GM19324 (cell line): ENCODE measurements around the gene RNF208.

Experiments
- ATAC-seq: cut with Tn5 transposase; IDR thresholded peaks from one replicate; pipeline ENCODE4 v1.9.1; 2021; ENCODE audit warnings: mild to moderate bottlenecking, moderate library complexity; ENCODE audit not compliant: unreplicated experiment, low FRiP score

The RNF208 gene

DNA sequence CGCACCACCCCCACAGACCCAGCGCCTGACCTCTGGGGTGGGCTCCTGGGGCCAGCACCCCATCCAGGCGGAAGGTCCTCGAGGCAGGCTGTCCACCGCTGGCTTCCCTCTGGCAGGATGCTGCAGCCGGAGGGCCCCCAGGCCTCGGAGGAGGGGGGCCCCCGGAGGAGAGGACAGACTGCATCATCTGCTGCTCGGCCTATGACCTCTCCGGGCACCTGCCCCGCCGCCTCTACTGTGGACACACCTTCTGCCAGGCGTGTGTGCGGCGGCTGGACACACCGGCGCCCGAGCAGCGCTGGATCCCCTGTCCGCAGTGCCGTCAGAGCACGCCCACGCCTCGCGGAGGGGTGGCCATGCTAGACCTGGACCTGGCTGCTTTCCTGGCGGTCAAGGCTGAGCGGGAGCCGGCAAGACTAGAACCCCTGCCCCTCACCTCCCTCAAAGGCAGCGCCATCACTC lies 6.5 kb upstream of the RNF208 start:
- ATAC-seq = no peak

GRCh38 chr9:137227853-137228505 lies 5.9 kb upstream of the RNF208 start:
- ATAC-seq = no peak

DNA sequence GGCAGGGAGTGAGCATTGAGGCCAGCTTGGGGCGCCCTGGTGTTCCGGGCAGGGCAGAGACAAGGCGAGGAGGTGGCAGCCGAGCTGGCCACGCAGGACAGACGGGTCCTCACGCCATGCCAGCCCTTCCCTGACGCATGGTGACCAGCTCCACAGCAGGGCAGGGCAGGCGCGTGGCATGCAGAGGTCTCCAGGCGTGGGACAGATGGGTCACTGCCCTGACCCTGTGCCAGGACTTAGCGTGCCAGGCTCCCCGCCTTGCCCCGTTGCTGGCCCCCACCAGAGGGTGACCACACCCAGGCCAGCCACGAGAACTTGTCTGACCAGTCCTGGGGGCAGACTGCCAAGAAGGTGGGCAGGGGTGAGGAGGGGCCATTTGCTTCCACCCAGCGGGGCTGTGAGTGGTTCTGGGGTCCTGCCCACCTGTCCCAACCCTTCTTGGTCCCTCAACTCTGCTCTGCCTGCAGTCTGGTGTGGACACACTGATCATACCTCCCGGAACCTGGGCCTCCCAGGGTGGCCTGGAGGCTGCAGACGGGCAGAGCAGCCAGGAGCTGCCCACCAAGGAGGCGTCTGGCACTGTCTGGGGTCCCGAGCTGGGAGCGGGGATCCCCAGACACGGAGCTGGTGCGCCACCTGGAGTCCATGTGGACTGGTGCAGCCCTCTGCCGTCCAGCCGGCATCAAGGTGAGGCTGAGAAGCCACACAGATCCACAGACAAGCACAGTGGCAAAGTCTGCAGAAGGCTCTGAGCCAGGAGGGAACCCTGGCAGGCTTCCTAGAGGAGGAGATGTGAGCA lies 5.2 kb upstream of the RNF208 start, which contains the start of gene RNF224:
TSS of gene RNF224 (plus strand) at position 449 of the 799 bp plus-strand sequence. CDS start 834 bp downstream, outside the sequence.
- no peak for ATAC-seq

- no peak for ATAC-seq
Measured at GRCh38 chr9:137226338-137227053, 4.5 kb upstream of the RNF208 start.

DNA sequence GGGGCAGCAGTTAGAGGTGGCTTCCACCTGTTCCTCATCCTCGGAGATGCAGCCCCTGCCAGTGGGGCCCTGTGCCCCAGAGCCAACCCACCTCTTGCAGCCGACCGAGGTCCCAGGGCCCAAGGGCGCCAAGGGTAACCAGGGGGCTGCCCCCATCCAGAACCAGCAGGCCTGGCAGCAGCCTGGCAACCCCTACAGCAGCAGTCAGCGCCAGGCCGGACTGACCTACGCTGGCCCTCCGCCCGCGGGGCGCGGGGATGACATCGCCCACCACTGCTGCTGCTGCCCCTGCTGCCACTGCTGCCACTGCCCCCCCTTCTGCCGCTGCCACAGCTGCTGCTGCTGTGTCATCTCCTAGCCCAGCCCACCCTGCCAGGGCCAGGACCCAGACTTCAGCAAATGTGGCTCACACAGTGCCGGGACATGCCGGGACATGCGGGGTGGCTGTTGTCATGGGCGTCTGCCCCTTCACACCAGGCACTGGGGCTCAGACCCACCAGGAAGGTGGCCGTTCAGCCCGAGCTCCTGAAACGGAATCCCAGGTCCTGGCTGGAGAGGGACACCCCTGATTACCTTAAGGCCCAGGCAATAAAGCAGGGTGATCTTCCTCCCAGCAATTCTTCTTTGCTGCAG lies 3.8 kb upstream of the RNF208 start:
- ATAC-seq = no peak

DNA sequence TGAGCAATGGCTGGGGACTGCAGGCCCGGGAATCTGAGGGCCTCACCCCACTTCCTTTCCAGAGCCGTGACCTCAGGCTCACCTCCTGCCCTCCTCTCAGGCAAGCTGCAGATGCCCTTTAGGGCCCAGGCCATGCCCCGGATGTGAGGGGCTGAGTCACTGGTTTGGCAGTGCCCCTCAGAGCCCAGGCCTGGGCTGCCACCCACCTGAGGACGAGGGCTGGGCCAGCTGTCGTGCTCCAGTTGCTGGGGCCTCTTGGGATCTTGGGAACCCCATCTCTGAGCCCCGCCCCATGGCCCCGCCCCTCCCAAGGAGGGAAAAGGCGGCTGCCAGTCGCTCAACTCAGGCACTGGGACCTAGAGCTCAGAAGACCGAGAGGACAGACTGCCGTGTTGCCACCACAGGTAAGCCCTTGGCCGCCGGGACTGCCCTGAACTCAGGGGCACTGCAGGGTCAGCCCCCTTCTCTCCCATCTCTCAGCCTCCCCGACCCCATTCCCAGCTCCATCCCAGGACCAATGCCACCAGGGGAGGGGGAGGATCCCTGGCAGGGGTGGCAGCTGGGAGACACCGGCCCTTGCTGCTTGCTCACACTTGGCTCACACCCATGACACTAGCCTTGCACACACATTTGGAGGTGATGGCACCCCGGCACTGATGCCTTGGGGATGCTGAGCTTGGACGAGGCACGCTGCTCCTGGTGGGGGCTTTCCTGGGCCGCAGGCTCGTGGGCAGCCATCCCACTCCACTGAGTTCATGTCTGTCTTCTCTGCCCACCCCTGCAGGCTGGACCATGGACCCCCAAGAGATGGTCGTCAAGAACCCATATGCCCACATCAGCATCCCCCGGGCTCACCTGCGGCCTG lies 3.0 kb upstream of the RNF208 start, which contains the start of gene CYSRT1:
TSS of gene CYSRT1 (plus strand) at position 345 of the 865 bp plus-strand sequence. CDS start at position 793, 448 bp downstream.
- ATAC-seq = no peak

- peak; percentile 78 for ATAC-seq
Measured at GRCh38 chr9:137223078-137223970, 1.3 kb upstream of the RNF208 start.

- ATAC-seq = no peak
Measured at GRCh38 chr9:137221506-137222111, 431 bp downstream of the RNF208 start.

DNA sequence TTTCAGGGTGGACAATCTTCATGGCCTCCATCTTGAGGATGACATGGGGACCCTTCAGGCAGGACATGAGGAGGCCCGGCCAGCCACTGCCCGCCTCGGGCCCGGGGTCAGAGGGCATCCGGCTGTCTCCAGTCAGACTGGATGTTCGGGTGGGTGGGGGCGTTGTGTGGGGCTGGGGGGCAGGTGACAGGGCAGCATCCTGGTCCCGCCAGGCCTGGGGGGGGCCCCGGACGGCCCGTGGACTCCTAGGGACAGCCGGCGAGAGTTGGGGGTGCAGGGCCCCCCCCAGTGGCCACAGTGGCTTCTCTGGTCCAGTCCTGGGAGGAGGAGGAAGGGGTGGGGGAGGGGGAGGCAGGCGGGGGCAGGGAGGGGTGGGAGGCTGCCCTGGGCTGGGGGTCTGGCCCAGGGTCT lies 940 bp downstream of the RNF208 start:
- ATAC-seq = no peak

- ATAC-seq = no peak
Measured at GRCh38 chr9:137220317-137221094, 1.5 kb downstream of the RNF208 start.

- no peak for ATAC-seq
Measured at GRCh38 chr9:137219757-137220316, 2.2 kb downstream of the RNF208 start.

DNA sequence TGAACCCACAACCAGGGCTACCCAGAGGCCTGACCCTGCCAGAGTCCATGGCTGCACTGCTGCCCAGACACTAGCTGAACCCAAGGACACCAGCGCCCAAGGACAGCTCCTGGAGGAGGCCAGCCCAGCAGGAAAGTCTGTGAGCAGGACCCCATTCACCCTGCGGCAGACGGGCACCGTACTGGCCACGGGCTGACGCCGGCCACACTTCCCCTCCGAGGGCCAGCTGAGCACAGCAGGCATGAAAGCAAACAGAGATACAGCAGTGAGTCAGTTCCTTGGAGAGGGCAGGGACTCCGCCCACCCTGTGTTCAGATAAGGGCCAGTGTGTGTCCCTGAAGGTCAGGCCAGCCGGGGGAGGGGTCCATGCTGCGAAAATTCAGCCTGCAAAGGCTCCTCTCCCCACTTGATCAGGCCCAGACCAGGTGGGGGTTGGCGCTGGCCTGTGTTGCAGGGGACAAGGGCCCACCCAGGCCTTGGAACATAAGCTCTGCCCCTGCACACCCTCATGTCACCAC lies 3.2 kb downstream of the RNF208 start:
- ATAC-seq = no peak

- ATAC-seq = no peak
Measured at GRCh38 chr9:137218212-137218753, 3.8 kb downstream of the RNF208 start.

DNA sequence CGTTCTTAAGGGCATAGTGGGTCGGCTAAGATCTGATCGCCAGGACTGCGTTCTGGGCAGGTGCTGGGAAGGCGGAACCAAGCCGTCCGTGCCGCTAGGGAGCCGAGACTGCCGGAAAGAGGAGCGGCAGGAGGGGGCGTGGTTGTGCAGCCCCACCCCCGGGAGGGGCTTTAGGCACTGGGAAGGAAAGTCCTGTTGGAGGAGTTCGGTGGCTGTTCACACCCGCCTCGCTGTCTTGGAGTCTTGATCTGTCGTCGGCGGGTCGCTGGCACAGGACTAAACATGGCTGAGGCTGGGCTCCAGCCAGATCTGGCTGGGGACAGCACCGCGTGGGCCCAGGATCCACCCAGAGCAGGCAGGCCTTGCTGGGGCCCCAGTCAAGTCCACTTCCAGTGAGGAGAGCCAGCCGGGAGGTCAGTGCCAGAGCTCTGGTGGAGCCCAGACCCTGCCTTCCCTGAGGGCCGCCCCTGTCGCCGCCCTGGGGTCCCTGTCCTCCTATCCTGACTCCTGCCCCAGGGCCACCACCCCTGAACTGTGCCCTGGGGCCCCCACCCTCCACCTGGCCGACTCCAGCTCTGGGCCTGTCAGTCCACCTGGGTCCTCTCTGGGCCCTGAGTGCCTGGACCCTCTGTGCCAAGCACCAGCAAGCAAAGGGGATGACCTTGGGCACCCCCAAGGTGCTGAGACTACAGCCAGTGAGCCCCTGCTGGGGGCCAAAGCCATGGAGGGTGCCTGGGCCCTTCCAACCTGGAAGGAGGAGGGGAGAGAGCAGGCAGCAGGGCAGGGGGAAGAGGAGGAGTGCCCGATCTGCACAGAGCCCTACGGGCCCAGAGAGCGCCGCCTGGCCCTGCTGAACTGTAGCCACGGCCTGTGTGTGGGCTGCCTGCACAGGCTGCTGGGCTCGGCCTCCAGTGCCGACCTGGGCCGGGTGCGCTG lies 4.5 kb downstream of the RNF208 start:
- ATAC-seq = no peak

GRCh38 chr9:137216188-137216965 lies 5.7 kb downstream of the RNF208 start:
- ATAC-seq = no peak
